Measurements from ENCODE around the gene NAA38.
A peak's percentile ranks its signal among the peaks of the same experiment; 100 is the strongest.

Gene NAA38, protein sequence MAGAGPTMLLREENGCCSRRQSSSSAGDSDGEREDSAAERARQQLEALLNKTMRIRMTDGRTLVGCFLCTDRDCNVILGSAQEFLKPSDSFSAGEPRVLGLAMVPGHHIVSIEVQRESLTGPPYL

DNA sequence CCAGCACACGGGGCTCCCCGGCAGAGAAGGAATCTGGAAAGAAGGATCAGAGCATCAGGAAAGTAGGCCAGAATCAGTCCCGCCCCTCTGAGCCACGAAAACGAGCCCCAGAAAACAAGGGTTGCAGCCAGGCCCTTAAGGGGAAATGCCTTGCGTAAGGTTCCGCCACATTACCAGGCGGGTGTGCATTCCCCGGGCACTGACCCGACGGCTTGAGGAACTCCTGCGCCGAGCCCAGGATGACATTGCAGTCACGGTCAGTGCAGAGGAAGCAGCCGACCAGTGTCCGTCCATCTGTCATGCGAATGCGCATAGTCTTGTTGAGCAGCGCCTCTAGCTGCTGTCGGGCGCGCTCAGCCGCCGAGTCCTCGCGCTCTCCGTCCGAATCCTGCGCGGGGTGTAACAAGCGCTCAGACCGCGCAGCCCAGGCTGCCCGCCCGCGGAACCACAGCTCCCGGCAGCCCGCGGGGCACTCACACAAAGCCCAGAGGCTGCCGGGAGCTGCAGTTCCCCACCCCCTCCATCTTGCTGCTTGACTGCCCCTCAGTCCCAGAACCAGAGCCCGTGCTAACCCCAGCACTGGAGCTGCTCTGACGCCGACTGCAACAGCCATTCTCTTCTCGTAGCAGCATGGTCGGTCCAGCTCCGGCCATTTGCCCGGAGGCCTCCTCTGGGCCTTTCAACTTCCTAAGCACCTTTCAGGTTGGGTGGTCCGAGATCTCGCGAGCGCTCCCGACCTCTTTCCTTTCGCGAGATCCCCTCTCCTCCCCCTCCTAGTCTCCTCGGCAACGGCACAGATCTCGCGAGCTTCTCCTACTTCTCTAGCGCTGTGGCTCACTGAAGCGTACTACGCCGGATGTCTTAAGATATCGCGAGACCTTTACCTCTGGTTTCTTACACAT, at the start of gene NAA38:
NAA38 (minus strand) TSS at position 749 of the 902 bp plus-strand sequence; CDS start at position 653, 96 bp downstream.
- peak; percentile 99 for DNase-seq

DNA sequence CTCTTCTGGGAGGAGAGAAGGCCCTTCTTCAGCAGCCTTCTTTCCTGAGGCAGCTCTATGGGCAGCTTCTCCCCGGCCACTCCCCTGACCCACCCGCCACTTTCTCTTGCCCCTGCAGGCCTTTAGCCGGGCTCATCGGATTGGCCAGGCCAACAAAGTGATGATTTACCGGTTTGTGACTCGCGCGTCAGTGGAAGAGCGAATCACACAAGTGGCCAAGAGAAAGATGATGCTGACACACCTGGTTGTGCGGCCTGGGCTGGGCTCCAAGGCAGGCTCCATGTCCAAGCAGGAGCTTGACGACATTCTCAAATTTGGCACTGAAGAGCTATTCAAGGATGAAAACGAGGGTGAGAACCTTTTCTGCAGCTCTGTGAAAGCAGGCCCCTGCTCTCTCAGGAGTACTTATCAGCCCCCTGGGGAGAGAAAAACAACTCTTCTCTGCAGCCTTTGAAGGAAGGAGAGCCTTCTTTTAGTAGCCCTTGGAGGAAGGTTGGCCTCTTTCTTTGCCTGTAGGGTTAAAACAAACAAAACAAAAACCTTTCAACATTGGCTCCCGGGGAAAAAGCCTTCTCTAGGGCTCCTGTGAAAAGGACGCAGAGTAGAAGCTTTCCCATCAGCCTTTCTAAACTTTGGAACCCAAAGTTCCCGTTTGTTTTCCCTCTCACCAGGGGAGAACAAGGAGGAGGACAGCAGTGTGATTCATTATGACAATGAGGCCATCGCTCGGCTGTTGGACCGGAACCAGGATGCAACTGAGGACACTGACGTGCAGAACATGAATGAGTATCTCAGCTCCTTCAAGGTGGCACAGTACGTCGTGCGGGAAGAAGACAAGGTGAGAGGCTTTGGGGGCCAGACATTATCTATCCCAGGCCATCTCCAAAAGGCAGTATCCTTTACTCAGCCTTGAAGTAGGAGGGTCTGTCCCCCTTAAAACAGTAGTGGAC, 46.1 kb upstream of the NAA38 start:
- no peak for DNase-seq

DNA sequence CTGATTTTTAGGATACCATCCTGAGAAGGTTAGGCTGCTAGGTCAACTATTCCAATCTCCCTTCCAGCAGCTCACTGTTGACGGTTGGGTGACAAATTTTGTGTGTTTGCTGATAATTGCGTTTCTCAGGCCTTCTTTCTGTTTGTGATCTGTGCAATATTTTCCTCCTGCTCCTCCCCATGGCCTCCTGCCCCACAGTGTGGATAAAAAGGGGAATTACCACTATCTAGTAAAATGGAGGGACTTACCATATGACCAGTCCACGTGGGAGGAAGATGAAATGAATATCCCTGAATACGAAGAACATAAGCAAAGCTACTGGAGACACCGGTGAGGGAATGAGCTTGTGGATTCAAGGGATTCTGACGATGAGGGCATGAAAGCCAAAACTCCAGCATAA, 40.4 kb upstream of the NAA38 start:
- DNase-seq, result no peak

DNA sequence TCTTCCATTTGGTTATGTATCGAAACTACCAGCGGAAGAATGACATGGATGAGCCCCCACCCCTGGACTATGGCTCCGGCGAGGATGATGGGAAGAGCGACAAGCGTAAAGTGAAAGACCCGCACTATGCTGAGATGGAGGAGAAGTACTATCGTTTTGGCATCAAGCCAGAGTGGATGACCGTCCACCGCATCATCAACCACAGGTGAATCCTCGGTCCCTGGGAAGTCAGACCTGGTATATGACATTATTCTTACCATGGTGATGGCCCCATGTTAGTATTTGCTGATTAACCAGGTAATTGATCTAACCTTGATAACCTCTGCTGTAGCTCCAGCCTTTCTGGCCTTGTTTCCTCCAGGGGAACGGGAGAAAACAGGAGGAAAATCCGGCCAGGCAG, 39.7 kb upstream of the NAA38 start:
- no peak for DNase-seq

DNA sequence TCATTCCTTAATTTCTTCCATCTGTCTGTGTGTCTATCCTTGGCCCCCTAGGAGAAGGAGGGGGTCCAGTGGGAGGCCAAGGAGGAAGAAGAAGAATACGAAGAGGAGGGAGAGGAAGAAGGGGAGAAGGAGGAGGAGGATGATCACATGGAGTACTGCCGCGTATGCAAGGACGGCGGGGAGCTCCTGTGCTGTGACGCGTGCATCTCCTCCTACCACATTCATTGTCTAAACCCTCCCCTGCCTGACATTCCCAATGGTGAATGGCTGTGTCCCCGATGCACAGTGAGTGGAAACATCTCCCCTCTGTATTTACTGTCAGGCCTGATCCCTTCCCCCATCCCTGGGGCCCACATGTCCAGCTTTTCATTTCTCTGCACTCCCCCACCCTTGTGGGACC, 37.5 kb upstream of the NAA38 start:
- no peak for DNase-seq

DNA sequence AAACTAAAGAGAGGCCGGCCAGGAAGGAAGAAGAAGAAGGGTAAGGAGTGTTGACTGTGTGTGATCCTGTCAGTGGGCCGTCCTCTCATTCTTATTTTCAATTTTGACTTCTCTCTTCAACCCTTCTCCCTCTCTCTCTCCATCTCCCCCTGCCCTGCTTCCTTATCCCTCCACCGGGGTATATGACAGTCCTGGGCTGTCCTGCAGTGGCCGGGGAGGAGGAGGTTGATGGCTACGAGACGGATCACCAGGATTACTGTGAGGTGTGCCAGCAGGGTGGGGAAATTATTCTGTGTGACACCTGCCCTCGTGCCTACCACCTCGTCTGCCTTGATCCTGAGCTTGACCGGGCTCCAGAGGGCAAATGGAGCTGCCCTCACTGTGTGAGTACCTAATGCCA, 36.9 kb upstream of the NAA38 start:
- DNase-seq, result no peak

DNA sequence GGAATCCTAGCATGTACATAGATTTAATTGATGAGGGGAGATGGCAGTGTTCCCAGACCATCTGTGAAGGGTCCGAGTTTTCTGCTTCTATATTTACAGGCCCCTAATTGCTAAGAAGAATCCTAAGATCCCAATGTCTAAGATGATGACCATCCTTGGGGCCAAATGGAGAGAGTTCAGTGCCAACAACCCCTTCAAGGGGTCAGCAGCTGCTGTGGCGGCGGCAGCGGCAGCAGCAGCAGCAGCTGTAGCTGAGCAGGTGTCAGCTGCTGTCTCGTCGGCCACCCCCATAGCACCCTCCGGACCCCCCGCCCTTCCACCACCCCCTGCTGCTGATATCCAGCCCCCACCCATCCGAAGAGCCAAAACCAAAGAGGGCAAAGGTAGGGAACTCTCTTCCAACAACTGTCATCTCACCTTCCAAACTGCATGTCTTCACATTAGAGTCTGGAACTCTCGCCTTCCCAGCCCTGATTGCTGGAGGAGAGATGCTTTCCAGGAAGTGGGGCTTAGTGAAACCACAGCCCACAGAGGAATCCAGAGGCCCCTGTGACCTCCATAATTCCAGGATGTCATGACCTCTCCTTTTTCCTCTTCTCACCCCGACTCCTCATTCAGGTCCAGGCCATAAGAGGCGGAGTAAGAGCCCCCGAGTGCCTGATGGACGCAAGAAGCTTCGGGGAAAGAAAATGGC, 36.0 kb upstream of the NAA38 start:
- no peak for DNase-seq

DNA sequence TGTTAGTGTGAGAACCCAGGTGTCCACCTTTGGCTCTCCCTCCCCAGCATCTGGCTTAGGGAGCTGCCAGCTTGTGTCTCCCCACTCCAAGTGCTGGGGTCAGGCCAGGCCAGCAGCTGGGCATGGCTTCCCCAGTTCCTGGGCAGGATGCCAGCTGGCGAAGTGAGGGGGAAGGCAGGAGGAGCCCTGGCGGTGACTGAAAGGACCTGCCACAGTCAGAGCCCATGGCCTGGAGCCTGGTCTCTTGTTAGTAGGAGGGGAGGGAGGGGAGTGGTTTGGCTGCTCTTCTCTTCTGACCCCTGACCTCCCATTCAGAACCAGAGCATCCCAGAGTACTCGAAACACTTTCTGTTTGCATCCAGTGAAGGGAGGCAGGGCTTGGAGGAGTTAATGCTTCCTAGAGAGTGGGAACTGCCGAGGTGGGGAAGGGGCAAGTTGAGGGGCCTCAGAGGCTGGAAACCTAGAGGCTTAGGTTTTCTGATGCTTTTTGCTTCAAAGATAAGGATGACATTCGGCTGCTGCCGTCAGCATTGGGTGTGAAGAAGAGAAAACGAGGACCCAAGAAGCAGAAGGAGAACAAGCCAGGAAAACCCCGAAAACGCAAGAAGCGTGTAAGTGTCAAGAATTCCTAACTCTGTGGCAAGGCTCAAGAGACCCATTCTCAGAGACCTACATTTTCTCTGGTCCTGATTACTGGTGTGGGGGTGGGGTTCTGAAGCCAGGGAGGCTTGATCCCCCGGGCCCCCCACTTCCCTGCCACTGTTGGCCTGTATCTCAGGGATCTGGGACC, 32.0 kb upstream of the NAA38 start:
- DNase-seq, result peak; percentile 71

DNA sequence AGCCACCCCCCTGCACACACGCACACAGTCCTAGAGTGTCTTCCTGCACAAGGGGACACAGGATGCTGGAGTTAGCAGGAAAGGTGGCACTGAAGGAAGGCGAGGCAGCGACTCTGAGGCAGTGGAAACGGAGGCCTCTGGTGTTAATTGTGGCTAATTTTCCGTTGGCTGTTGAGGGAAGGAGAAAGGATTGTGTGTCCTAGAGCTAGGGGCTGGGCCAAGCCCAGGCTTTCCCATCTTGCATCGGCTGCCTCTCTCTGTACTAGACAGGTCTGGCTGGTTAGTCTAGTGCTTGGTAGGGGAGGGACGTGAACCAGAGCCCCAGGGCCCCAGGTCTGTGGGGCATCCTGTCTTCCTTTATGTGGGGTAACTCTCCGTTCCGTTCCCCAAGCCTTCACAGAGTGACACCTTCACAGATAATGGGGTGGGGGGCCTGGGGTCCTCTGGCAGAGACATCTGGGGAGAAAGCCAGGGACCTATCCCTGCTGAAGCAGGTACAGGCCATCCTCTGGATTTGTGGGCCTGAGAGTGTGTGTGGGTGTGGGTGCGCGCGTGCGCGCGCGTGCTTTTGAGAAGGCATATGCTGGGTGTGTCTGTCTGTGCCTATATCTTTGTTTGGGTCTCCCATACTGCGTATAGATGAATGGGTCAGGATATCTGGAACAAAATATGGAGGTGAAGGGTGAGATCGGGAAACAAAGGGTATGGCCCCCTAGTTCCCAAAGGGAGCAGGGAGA, 31.0 kb upstream of the NAA38 start, which contains the start of gene CHD3:
CHD3 (plus strand) TSS at position 606 of the 737 bp plus-strand sequence. CDS start 212 bp downstream, outside the sequence.
- no peak for DNase-seq

DNA sequence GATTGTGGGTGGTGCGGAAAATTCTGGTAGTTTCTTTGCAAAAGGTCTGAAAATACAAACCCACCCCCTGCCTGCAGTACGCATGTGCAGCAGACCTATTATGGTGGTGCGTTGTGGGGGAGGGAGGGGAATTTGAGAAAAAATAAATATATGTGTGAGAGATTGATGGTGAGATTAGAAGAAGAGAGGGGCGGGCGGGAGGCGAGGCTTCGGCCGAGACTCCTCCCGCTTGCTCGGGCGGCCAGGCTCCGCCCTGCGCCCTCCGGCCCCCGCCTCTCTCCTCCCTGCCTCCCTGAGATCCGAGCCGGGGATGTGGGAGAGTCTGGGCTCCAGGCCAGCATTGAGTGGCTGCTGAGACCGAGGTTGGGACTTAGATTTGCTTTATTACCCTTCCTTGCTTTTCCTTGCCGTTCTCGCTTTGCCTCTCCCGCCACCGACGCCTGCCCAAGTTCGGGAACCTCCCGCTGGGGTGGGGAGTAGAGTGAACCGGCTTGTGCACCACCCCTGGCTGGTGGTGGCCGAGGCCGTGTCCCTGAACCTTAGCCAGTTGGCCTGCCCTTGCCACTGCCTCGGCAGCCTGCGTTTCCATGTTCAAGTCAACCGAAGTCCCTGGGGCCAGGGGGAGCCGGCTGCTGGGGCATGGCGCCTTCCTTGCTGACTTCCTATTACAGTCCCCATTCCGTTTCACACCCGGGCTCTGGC, 30.3 kb upstream of the NAA38 start:
- DNase-seq, result peak; percentile 94

DNA sequence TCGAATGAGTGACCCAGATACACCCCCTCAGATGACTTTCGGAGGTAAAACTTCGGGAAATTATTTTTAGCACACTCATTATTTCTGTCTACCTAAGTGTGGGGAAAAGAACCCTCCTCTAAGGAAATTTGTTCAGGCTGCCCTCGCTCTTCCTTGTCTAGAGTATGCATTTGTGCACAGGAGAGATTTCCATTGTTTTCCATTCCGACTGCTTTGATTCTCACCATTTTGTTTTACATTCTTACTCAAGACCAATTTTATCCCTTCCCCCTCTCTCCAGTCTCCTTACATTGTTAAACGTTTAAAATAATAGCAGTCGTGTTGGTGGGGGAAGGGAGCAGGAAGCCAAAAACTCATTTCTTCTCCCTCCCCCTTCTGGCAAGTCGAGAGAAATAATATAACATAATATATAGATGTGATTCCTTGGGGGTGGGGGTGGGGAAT, 29.7 kb upstream of the NAA38 start:
- DNase-seq, result no peak

DNA sequence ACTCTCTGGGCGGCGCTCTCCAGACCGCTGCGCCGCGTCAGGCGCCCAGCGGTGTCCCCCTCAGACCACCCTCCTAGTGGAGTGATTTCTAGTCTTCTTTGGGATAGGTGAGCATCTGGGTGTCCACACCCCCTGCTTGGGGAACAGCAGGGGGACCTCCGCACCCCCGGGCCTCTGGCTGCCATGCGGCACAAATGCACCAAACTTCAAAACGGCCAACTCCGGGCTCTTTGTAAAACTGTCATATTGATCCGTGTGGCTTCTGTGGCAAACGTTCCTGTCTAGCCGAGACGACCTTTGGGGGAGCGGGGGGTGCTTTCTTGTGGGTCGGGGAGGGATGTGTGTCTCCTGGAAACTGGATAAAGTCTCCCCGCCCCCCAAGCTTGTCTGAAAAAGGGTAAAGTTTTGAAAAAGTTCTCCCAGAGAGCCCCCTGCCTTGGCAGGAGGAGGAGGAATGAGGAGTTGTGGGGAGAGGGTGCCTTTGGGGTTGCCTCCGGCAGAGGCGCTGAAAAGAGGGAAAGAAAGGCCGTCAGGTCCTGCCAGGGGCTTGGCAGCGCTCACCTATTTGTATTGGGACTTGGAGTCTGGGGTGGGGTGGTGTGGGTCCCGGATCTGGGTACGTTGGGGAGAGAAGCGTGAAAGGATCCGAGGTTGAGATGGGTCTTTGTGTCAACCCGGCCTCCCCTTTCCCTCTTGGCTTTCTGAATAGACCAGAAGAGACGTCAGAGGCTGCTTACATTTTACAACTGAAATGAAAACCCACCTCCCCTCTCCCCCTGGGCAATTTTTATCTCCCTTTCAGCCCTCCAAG, 29.1 kb upstream of the NAA38 start:
- no peak for DNase-seq

DNA sequence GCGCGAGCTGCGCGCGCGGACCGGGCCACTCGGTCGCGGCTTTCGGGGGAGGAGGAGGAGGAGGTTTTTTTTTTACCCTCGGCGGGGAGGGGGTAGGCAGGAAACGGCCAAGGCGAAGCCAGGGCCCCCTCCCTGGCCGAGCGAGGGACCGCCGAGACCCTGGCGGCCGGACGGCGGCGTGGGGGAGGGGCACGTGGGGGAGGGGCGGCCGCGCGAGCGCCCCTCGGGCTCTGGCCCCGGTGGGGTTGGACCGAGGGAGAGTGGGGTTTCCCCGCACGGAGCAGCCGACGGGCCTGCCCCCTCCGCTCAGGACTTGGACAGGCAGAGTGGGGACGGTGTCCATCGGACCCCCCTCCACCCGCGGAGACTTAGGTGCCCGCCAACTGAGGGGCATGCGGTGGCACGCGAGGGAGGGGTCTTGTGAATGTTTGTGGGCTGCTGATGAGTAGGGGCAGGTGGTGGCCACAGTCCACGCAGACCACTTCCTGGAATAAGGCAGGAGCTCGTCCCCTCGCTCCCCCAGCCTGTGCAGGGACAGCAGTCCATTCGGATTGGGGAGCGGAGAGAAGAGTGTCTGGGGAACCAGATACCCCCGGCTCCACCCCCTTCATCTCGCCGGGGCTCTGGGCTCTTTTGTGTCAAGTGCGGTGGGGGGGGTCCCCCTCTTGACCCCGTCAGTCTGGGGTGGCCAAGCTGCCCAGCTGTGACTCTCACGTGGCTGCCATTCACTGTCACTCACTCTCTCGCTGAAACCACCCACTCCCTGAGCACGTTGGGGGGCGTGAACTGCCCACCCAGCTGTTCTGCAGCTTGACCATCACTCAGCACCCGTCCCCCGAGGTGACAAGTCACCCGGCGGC, 28.2 kb upstream of the NAA38 start:
- DNase-seq, result no peak

DNA sequence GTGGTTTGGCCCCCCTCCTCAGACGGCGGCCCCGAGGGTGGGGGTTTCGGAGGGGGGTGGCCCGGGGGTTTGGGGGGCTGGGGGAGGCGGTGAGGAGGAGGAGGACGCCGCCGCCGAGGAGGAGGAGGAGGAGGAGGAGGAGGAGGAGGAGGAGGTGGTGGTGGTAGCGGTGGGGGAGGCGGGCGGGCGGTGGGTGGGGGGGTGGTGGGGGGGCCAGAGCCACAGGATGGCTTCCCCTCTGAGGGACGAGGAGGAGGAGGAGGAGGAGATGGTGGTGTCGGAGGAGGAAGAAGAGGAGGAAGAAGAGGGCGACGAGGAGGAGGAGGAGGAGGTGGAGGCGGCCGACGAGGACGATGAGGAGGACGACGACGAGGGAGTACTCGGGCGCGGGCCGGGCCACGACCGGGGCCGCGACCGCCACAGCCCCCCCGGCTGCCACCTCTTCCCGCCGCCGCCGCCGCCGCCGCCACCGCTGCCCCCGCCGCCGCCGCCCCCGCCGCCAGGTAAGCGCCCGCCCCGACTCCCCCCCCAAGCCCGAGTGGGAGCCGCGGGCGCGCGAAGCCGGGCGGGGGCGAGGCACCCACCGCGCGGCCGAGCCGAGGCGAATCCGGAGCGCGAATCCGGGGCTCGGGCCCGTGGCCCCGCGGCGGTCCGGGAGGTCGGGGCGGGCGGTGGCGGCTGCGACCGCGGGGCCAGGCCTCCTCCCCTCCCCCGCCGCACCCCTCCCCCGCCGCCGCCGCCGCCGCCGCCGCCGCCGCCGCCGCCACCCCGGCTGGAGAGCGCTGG, 27.4 kb upstream of the NAA38 start:
- DNase-seq, result no peak

DNA sequence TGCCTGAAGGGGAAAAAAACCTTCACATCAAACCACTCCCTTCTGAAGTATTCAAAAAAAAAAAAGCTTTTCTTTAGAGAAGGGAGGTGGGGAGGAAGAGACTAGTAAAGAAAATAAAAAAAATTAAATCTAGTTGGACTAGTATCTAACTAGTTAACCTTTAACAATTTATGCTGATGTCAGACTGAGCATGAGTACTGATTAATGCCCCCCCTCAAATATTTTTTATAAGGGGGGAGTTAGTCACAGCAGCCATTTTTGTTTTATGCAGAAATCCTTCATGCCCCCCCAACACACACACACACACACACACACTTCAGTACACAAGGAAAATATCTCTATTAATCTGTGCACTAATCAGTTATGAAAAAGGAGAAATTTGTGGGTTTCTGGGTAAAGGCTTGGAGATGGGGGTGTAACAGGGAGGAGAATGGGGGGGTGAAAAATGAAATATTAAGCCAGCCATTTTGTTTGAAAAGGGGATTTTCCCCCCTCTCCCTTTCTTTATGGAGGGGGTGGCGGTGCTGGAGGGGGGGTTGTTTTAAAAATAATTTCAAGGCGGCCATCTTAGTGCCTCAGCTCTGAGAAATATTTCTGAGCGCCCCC, 26.5 kb upstream of the NAA38 start:
- no peak for DNase-seq

DNA sequence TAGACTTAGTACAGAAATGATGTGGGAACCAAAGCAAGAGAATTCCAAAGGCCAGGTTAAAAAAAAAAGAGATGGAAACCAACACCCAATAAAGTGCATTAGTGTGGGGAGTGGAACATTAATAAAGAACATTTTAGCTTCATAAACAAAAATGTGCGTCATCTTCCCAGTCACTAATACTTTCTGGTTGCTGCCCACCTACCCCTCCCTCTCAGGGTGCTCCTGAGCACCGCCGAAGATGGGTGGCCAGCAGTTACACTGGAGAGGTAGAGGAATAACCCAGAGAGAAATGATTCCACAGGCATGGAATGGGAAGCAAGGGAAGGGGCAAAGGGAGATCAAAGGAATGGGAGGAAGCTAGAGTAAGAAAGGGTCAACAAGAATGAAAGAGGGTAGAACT, 25.3 kb upstream of the NAA38 start:
- DNase-seq, result no peak

DNA sequence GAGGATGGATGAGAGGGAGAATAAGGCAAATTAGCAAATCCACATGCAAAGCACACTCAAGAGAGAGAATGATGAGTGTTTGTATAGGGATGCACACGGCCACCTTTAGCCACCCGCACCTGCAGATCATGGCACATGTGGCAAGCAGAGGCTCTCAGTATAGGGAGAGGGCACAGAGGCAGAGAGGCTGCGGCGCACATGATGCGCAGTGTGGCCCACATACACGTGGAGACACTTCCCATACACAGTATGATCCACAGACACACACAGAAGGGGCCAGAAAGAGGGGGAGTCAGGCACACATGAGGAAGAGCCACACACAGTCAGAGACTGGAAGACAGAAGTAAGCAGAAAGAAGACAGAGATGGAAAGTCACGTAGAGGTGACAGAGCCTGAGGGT, 24.7 kb upstream of the NAA38 start:
- DNase-seq, result no peak
